ENCODE data around the gene MYO1E.

DNA sequence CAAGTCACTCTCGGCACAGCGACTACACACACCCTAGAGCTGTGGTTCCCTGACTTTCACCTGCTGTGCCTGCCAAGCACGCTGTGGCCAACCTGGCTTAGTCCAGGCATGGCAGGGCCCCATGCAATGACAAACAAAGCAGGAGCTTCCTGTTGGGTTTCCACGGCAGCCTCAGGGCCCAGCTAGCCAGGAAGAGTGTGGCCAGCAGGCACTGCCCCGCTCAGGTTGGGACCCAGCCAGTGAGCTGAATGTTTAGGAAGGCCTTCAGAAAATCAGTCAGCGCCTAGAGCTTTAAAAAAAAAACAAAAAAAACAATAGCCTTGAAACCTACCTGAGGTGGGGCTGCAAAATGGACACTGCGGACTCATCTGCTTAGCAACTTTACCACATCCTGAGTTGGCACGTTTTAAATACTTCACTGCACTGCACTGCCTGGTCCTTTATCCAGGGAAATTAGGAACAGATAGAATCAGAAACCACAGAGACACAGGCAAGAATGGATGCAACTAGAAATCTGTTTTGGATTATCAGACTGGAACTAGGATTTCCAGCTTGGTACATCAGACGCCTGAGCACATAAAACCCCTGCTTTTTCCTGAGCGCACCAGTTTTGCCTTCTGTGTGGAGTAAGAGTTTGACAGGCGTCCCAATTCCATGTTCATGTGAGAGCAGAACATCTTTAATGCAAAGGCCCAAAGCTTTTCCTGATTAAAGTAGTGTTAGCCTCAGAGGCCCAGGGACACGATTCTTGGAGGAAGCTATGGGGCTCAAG, 202.2 kb downstream of the MYO1E start:
- TF ChIP-seq, protein P1, sequence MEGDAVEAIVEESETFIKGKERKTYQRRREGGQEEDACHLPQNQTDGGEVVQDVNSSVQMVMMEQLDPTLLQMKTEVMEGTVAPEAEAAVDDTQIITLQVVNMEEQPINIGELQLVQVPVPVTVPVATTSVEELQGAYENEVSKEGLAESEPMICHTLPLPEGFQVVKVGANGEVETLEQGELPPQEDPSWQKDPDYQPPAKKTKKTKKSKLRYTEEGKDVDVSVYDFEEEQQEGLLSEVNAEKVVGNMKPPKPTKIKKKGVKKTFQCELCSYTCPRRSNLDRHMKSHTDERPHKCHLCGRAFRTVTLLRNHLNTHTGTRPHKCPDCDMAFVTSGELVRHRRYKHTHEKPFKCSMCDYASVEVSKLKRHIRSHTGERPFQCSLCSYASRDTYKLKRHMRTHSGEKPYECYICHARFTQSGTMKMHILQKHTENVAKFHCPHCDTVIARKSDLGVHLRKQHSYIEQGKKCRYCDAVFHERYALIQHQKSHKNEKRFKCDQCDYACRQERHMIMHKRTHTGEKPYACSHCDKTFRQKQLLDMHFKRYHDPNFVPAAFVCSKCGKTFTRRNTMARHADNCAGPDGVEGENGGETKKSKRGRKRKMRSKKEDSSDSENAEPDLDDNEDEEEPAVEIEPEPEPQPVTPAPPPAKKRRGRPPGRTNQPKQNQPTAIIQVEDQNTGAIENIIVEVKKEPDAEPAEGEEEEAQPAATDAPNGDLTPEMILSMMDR (conservative IDR thresholded peaks at IDR 0.05; ENCODE audit: low read depth, low read length) = no peak
- no peak for TF ChIP-seq EZH2phosphoT487 (IDR thresholded peaks at IDR 0.05; ENCODE audit: borderline replicate concordance, low read length)
